Astrocyte of the spinal cord (primary cell): ENCODE measurements around the gene SLC25A27.
A peak's percentile ranks its signal among the peaks of the same experiment; 100 is the strongest.

Experiments
- DNase-seq: peaks from one replicate; pipeline ENCODE4 v3.0.0; 2011; ENCODE audit warnings: low read depth, low spot score
- H3K4me3 ChIP-seq: 2 replicates; pipeline ENCODE4 v1.5.1; 2011; ENCODE audit warnings: low read depth, mild to moderate bottlenecking, low read length, moderate library complexity
- CTCF ChIP-seq: IDR thresholded peaks from 2 replicates; pipeline ENCODE4 v1.5.1; 2012; ENCODE audit warnings: low read depth, mild to moderate bottlenecking, low read length, inconsistent platforms
- in situ Hi-C: cut with HindIII; loops from 2 replicates; pipeline ENCODE4 v1.10.0; 2017; ENCODE audit warnings: low sequenced_read_pairs

Gene SLC25A27

GRCh38 chr6:46652603-46653438 is at the start of gene SLC25A27, which contains the start of gene CYP39A1:
Gene SLC25A27, plus strand, starts transcription at chr6:46652975. Its CDS starts 218 bp downstream, at chr6:46653193.
Gene CYP39A1, minus strand, starts transcription at chr6:46652818. Its CDS starts 236 bp downstream, at chr6:46652582.
- in situ Hi-C loops = no loop called here
- TF ChIP-seq CTCF = no peak
- H3K4me3 ChIP-seq = peak within 1 kb of the TSS; percentile 68
- peak; percentile 86 for DNase-seq

GRCh38 chr6:46605091-46605797 is 47.5 kb upstream of the SLC25A27 start:
- TF ChIP-seq CTCF = no peak

GRCh38 chr6:46606338-46606737 is 46.4 kb upstream of the SLC25A27 start:
- TF ChIP-seq CTCF = no peak
- in situ Hi-C loops = no loop called here
- no peak for DNase-seq
- H3K4me3 ChIP-seq = no peak overlapping the region

More at GRCh38 chr6:46605091-46605797, 47.5 kb upstream of the SLC25A27 start:
- in situ Hi-C loops = no loop called here
- H3K4me3 ChIP-seq = no peak overlapping the region
- no peak for DNase-seq

- DNase-seq = no peak
- H3K4me3 ChIP-seq = no peak overlapping the region
- in situ Hi-C loops = no loop called here
- TF ChIP-seq CTCF = no peak
Observed at GRCh38 chr6:46610862-46611553, 41.8 kb upstream of the SLC25A27 start.

- H3K4me3 ChIP-seq = no peak overlapping the region
- in situ Hi-C loops = no loop called here
- TF ChIP-seq CTCF = no peak
- DNase-seq = no peak
Observed at GRCh38 chr6:46612645-46613044, 40.1 kb upstream of the SLC25A27 start.

- no peak for TF ChIP-seq CTCF
- no peak overlapping the region for H3K4me3 ChIP-seq
- in situ Hi-C loops = no loop called here
- no peak for DNase-seq
Observed at GRCh38 chr6:46618726-46619125, 34.0 kb upstream of the SLC25A27 start.
